ENCODE results near the gene CHRM3.

Gene CHRM3

DNA sequence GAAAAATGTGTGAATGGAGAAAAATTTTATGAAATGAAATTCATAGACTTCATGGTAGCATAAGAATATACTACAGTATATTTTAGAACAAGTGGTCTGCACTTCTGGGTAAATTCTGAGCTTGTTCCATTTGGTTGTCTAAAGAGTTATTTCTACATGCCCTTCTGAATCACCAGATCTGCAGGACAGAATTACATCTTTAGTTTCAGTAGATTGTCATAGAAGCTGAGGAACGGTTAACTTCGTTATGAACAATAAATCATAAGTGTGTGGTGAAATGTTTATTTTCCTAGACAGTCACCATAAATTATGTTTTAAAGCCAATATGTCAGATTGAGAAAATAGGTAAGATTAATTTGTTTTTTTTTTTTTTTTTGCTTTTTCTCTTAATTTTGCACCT lies 30.9 kb downstream of the CHRM3 start:
- DNase-seq, result no peak

DNA sequence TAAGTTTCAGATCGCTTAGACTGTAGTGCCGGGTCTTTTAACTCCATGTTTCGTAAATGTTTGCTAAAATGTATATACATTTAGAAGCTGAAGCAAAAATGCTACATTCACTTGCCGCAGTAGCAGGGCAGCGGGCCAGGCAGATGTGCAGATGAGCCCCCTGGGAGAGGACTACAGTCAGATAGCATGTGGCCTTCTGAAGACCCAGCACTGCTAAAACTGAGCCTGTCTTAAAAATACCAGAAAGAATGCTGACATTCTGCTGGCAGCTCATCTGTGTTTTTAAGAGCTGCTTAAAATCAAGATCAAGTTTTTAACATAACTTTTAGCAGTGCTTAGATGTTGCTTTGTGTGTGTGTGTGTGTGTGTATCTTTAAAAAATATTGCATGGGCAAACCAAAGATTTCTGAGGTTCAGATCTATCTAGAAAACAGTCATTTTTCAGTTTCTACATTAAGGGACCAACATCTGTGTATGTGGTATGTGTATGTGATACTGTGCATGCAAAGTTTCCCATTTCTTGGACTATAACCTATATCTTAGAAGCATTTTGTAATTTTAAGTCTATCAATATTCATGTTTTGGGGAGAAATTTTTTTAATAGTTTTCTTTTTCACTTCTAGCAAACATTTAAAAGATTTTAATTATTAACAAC lies 31.7 kb downstream of the CHRM3 start:
- no peak for DNase-seq

DNA sequence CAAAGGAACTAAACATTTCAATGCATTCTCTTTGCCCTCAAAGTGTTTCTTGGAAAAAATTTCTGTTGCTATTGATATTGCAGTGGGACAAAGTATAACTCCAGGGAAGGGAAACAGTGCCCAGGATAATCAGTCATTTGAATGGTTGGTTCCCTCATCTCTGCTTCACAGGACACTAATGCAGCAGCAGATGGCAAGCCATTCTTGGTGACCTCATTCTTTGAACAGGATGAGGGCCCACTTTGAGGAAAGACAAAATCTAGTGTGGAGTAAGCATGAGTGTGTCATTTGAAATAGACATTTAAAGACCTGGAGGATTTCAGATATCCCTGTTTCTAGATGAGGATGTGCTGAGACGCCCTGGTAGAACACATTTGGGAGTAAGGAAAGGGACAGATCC lies 32.3 kb downstream of the CHRM3 start:
- no peak for DNase-seq

DNA sequence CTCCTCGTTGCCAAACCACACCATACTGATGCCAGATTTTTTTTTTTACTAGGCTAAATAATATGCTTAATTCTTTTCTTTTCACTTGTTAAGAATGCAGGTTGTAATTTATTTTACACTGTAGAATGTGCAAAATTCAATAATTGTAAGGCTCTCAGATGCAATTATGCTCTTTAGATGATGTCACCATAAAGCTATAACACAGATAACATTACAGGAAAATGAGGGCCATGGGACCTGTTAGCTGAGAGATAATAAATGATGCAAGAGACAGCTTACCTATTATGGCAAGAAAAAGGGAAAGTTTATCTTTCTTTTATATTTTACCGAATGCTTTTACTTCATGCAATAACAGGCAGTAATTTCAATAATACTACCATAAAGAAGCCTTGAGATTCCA lies 35.4 kb downstream of the CHRM3 start:
- DNase-seq, result no peak

DNA sequence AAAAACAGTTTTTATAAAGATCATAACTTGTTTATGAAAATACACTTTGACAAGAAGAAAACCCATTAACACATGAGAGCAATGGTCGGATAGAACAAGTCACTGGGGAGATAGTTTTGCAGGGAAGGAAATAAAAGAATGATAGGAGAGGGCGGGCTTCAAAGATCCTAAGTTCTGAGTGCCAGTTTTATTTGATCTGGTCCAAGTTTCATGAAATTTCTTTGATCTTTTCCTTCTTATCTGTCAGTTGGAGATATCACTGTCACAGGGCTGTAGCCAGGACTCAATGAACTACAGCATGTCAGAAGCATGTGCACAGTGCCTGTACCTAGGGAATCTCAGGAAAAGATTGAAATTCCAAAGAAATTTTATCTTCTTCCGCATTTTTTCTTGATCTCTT lies 36.5 kb downstream of the CHRM3 start:
- DNase-seq, result no peak

DNA sequence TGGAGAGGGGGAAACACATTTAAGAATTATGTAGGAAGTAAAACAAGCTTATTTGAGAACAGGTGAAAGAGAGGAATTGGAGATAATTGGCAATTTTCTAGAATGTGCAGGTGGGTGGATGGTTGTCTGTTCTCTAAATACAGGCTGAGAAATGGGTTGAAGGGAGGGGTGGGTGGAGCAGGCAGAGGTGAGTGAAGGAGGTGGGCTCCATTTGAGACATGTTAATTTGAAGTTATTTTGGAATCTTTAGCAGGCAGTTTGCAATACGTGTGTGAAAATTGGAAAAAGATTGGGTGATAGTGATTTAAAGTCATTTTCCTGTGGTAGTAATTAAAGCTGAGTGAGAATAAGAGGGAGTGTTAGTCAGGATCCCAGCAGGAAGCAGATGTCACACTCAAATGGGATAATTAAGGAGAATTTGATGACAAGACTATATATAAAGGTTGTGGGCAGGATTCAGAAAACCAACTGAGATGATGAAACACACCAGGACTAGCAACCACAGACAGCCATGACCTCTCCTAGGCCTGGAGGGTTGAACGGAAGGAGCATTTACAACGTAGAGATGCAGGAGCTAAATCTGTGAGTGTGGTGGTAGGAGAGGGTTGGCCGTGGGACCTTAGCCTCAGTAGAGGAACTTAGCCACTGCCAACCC lies 40.6 kb downstream of the CHRM3 start:
- no peak for DNase-seq

DNA sequence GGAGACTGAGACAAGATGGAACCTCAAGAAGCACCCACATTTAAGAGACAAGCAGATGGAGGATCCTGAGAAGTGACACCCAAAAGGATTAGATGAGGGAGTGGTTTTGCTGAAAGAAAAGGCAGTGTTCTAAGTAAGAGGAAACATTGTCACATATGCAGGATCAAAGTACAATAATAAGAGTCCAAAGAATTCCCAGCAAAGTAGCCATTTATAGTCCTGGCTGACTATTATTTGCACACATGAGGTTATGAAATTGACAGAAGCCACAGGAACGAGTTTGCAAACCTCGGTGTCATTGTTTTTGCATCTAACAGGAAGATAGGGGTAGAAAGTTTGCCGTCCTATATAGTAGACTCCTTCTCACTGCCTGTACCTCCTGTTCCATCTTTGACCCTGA lies 41.3 kb downstream of the CHRM3 start:
- no peak for DNase-seq

DNA sequence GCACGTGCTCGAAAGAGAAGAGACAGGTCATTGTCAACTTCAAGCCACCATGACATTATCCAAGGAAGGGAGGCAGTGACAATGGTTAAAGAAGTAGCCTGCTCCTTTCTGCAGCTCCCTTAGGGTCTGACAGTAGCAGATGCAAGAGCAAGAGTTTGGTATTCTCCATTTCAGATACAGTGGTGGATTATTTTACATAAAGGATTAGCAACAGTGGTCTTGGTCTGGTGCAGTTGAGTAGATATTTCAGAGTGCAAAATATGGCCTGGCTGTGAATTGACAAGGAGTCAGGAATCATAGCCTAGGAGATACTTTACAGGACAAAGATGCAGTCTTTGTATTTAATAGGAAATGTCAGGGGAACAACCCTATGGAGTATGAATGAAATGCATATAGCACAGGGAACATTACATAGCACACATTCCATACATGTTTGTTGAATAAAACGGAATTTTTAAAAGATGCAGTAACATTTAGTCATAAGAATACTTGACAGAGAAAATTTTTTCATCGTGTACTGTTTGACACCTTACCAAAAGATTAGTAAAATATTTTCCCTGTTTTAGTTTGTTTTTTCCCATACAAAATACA lies 41.8 kb downstream of the CHRM3 start:
- no peak for DNase-seq

DNA sequence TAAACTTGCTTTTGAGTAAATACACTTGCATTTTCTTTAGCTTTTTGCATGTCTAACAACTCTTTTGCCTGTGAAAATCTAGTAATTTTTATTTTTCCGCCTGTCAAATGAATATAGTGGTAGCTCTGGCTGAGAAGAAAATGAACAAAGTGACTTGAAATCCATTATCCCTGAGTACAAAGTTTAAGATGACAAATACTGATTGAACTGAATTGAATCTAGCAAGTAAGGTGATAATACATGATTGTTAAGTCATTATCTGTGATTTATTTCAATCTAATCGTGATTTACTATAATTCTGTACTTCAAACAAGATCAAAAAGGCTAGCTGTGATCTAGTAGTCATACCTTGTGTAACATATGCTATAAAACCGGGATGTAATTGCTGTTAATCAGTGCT lies 42.8 kb downstream of the CHRM3 start:
- no peak for DNase-seq

DNA sequence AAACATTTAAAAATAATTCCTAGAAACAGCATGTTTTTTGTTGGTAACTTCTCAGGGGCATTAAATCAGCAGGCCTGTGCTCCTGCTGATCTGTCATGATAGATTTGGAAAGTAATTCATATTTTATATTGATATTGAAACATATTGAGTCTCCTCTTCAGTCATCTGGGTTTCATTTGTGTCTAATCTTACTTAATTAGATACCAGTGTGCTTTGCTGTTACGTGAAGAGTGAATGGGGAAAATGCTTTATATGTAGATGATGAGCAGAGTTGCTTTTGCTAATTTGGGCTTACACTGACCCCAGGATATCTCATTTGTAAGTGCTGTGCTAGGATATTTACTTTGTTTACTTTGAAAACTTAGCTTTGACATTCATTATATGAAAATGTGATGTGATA lies 45.9 kb downstream of the CHRM3 start:
- no peak for DNase-seq

DNA sequence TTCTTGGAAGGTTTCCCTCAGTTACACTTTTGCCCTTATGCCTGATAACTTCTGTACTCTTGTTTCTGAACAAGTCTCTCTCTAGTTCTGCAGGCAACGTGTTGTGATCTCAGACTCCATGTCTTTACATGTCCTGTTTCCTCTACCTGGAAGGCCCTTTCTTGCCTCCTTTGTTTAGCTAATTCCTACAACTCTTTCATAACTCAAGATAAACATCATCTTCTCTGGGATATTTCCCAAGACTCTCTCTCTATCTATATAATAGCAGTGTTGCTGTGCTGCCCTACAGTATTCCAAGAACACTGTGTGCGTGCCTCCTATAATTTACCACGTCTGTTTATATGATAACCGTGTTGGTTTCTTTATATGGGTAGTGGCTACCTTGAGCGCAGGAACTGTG lies 47.8 kb downstream of the CHRM3 start:
- no peak for DNase-seq

All from DMS79 treated with DMSO at 0.1 percent for 48 hours (cell line).